IPS-15b (cell line): ENCODE results near the gene BANF1.

Experiments
- H3K27me3 ChIP-seq: one replicate; pipeline ENCODE4 v1.6.1; 2013; ENCODE audit warnings: low read length; ENCODE audit not compliant: control insufficient read depth, insufficient read depth
- H3K36me3 ChIP-seq: one replicate; pipeline ENCODE4 v1.6.1; 2013; ENCODE audit warnings: low read length; ENCODE audit not compliant: control insufficient read depth, insufficient read depth
- H3K4me1 ChIP-seq: one replicate; pipeline ENCODE4 v1.6.1; 2013; ENCODE audit warnings: mild to moderate bottlenecking, low read length; ENCODE audit not compliant: control insufficient read depth, insufficient read depth
- H3K4me3 ChIP-seq: one replicate; pipeline ENCODE4 v1.5.1; 2013; ENCODE audit warnings: low read depth, low read length
- H3K9ac ChIP-seq: one replicate; pipeline ENCODE4 v1.6.1; 2013; ENCODE audit warnings: low read depth, mild to moderate bottlenecking, low read length
- H3K9me3 ChIP-seq: one replicate; pipeline ENCODE4 v1.6.1; 2013; ENCODE audit warnings: mild to moderate bottlenecking, low read length; ENCODE audit not compliant: control insufficient read depth, insufficient read depth

BANF1 gene

DNA sequence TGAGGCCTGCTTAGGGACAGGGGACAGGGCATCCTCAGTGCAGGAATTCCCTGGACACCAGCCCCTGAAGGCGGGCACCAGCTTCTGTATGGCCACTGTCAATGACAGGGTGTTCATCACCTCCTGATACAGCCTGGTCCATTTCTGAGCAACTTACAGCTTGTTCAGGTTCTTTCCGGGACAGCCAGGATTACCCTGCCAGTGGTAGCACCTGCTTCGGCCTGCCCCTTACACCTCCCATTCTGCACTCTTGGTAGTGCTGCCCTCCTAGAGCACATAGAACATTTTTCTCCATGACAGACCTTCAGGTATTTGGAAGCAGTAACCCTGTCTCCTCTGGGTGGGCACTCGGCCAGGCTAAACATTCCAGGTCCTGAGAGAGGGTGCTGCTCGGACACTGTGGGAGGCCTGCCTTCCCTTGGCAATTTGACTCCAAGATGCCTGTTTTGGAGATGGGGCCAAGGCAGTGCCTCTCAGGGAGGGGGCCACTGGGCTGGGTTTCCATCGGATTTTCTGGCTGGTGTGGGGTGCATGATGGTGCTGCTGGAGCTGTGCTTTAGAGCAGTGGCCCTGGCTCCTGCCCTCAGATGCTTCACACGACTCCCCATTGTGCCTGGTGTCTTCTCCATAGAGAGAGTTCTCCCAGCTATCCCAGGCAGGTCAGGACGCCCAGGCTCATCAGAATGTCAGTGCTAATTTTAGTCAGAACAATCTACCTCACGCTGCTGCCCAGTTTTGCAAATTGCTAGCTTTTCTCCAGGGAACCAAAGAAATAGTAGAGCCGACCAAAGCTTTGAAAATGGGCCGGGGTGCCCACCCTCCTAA is 45.5 kb downstream of the BANF1 start:
- Histone ChIP-seq H3K27me3 (no peaks in the 10 kb centered on the region), H3K36me3 (peaks cover 10% of the 10 kb centered on the region), H3K4me1 (peaks cover 11% of the 10 kb centered on the region), H3K9ac (no peak overlapping the region), H3K4me3 (peak overlapping the region; percentile 81), H3K9me3 (no peaks in the 10 kb centered on the region)

DNA sequence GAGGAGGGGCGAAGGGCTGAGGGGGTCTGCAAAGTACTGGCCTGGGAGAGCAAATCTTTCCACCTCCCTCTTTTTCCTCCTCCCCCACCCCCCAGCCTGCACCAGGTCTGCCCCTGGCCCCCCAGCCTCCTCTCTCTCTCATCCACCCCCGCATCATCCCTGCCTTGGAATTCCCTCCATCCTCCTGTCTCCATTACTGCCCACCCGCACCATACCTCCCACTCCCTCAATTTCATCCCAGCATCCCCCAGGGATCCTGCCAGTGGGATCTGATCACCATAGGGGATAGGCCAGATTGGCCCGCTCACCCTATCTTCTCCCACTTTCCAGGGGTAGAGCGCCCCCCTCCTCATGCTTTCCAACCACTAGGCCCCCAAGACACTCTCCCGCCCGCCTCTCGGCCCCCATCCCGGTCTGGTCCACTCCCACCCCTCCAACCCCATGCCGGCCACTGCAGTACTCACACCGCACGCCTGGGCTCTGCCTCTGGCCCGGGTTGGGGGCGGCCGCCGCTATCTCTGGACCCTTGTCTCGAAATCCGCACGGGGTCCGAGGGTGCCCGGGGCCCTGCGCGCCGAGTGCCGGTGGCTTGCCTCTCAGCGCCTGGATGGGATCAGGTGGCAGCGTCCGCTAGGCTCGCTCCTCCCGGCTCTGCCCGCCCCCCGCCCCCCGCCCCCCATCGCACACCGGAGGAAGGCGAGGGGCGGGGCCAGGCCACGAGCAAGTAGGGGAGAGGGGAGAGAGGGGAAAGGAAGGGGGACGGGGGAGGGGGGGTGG is 46.4 kb downstream of the BANF1 start, which contains the start of gene GAL3ST3:
TSS of gene GAL3ST3 (minus strand) at position 615 of the 777 bp plus-strand sequence. CDS start 3,746 bp downstream, outside the sequence.
- Histone ChIP-seq H3K27me3 (no peaks in the 10 kb centered on the region), H3K4me1 (peaks cover 15% of the 10 kb centered on the region), H3K9me3 (no peaks in the 10 kb centered on the region), H3K36me3 (peaks cover 5% of the 10 kb centered on the region), H3K9ac (peak within 1 kb of the TSS; percentile 26), H3K4me3 (peak within 1 kb of the TSS; percentile 81)

DNA sequence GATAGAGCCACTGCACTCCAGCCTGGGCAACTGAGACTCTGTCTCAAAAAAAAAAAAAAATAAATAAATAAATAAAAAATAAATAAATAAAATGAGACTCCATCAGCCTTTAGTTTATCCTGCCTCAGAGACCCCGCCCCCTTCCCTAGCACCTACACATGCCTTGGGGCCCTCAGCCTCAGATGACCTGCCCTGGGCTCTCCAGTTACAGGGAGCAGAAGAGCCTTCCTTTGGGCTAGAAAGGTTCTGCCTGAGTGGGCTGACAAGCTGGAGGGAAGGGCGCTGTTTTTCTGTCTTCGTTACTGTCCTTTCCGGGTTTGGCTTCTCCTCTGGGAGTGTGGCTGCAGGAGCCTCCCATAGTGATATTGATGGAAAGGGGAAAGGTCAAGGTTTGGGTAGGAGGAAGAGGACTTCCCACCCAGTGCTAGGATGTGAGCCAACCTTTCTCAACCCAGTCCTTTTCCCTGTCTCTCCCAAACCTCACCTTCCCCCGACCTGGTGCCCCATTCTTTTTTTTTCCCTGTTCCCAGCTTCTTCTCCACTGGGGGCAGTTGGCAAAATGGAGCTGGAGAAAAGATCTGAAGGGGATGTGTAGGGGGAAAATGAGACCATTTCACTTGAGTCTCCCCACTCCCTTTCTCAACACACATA is 48.4 kb downstream of the BANF1 start:
- peak overlapping the region; percentile 96 for H3K4me3 ChIP-seq
- H3K36me3 ChIP-seq: peaks cover 16% of the 10 kb centered on the region
- H3K4me1 ChIP-seq: peaks cover 11% of the 10 kb centered on the region
- peak overlapping the region; percentile 92 for H3K9ac ChIP-seq
- H3K9me3 ChIP-seq: no peaks in the 10 kb centered on the region
- H3K27me3 ChIP-seq: no peaks in the 10 kb centered on the region

DNA sequence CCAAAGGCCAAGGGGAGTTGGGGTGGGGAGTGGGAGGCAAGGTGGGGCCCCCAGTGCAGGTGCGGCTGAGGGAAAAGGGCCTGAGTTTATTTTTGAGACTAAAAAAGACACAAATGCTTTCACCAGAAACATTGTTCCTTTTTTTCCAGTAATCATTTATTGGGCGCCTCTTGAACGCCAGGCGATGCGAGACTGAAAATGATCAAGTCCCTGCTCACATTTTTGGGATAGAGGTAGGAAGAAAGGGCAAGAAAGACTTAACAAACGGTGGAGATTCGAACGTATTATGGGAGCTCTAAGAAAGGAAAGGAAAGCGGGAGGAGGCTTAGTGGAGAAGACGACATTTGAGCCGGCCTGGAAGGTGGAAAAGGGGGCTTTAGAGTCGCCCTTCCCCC is 49.1 kb downstream of the BANF1 start:
- H3K4me1 ChIP-seq: peaks cover 11% of the 10 kb centered on the region
- H3K9me3 ChIP-seq: no peaks in the 10 kb centered on the region
- H3K27me3 ChIP-seq: no peaks in the 10 kb centered on the region
- H3K4me3 ChIP-seq: peak overlapping the region; percentile 96
- peak overlapping the region; percentile 92 for H3K9ac ChIP-seq
- H3K36me3 ChIP-seq: peaks cover 16% of the 10 kb centered on the region

DNA sequence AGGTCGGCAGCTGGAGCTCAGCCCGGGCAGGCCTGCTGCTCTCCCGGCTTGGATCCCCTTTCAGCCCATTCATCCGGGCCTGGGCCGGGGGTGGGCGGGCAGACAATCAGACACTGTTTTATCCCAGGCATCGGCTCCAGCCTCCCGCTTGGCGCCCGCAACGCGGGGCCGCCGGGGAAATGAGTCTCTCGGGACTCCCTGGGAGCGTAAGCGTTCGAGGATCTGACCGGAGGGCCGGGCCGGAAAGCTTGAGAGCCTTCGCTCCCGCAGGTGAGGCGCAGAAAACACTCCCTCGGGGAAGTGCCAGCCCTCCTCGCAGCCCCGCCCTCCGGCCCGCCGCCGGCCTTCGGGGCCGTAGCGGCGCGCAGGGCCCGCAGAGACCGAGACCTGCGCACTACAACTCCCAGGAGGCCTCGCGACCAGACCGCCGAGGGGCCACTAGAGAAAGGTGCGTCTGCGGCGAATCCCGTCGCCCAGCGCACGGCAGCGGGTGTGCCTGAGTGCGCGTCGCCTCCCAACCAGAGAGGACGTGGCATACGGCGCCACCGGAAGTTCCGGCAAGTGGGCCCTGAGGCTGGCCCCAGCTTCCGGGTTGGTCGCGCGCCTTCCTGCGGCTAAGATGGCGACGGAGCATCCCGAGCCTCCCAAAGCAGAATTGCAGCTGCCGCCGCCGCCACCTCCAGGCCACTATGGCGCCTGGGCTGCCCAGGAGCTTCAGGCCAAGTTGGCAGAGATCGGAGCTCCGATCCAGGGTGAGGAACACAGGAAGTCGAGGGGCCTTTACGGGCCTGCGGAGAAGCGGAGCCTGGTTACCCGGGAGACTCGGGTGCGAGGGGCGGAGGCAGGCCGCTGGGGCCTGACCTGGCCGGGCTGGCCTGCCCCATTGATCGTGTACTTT is 49.7 kb downstream of the BANF1 start, which contains the start of gene SF3B2:
TSS of gene SF3B2 (plus strand) at position 599 of the 898 bp plus-strand sequence. CDS start at position 620, 21 bp downstream.
- no peaks in the 10 kb centered on the region for H3K27me3 ChIP-seq
- peaks cover 11% of the 10 kb centered on the region for H3K4me1 ChIP-seq
- peak within 1 kb of the TSS; percentile 96 for H3K4me3 ChIP-seq
- no peaks in the 10 kb centered on the region for H3K9me3 ChIP-seq
- peak within 1 kb of the TSS; percentile 97 for H3K9ac ChIP-seq
- H3K36me3 ChIP-seq: peaks cover 20% of the 10 kb centered on the region

DNA sequence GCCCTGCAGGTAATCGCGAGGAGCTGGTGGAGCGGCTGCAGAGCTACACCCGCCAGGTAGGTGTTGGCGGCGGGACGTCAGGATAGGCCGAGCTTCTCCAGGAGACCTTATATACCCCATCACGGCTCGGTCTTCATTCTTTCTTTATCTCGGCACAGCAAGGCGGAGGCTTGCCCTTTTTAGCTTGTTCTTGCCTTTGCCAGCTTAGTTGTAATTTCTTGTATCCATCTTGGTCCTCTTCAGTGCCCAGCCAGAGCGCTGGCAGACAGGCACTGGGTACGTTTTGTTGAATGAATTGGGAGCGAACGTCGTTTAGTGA is 50.3 kb downstream of the BANF1 start:
- H3K9ac ChIP-seq: peak overlapping the region; percentile 97
- H3K27me3 ChIP-seq: no peaks in the 10 kb centered on the region
- no peaks in the 10 kb centered on the region for H3K9me3 ChIP-seq
- H3K36me3 ChIP-seq: peaks cover 20% of the 10 kb centered on the region
- peaks cover 11% of the 10 kb centered on the region for H3K4me1 ChIP-seq
- peak overlapping the region; percentile 96 for H3K4me3 ChIP-seq
